GM18867 (cell line): Measurements from ENCODE around the gene IGSF8.

Experiments
- ATAC-seq: cut with Tn5 transposase; IDR thresholded peaks from one replicate; pipeline ENCODE4 v1.9.1; 2021; ENCODE audit warnings: mild to moderate bottlenecking, moderate library complexity; ENCODE audit not compliant: unreplicated experiment

IGSF8 gene

DNA sequence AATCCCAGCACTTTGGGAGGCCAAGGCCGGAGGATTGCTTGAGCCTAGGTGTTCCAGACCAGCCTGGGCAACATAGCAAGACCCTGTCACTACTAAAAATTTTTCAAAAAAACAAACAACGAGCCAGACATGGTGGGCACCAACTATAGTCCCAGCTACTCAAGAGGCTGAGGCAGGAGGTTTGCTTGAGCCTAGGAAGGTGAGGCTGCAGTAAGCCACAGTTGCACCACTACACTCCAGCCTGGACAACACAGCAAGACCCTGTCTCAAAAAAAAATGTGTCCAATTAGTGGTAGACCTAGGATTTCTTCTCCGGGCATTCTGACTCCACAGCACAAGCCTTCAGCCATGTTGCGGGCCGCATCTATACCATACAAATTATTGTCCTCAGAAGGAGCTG, 6.7 kb upstream of the IGSF8 start:
- ATAC-seq = no peak

DNA sequence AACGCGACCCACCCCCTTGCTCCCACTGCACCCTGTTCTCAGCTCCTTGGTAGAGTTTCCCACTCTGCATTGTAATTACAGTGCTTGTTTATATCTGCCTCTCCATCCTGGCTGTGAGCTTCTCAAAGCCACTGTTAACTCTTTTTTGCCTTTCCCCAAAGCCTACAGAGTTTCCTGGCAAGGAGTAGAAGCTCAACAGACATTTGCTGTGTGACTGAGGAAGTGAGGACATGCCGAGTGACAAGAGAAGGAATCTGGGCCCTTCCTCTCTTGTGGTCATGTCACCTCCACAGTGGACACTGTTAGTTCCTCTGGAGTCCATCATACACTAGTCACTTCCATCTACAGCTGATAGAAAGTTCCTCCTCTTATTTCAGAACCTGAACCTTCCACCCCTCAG, 6.1 kb upstream of the IGSF8 start:
- ATAC-seq = no peak

DNA sequence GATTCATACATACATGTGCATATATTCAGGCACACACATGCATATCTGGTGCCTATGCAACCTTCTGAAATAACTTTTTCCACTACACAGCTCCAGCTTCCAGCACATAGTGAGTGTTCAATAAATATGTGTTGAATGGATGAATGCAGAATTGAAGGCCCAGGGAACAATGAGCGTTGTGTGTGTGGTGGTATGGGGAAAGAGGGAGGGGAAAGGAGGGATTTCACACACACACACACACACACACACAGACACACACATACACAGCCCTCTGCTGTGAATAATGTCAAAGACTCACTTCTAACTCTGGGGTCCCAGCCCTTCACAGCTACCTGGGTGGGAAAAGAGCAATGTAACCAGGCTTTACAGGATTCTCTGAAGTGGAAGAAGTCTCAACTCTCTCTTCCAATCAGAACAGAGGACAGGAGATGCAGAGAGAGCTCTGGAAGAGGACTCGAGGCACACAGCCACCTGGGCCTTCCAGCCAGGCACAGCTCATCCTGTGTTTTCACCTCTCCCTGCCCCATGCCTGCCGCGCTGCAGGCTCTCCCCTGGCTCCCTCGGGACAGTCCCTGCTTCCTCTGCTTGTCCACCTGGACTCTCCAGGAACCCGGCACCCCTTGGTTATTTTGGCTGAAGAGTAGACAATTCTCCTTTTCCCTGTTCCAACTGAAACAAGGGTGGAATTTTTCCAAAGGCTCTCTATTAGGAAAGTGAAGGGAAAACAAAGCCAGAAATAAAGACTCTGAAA, 5.4 kb upstream of the IGSF8 start:
- ATAC-seq = no peak

- ATAC-seq = no peak
These were observed 3.5 kb upstream of the IGSF8 start for GRCh38 chr1:160101717-160102522.

- peak; percentile 25 for ATAC-seq
These were observed 2.8 kb upstream of the IGSF8 start for GRCh38 chr1:160101037-160101716.

GRCh38 chr1:160099716-160100375, 1.4 kb upstream of the IGSF8 start:
- no peak for ATAC-seq

- peak; percentile 81 for ATAC-seq
These were observed 588 bp upstream of the IGSF8 start for GRCh38 chr1:160098852-160099561.

- no peak for ATAC-seq
These were observed 1.1 kb downstream of the IGSF8 start for GRCh38 chr1:160097151-160097910.

- no peak for ATAC-seq
These were observed 1.9 kb downstream of the IGSF8 start for GRCh38 chr1:160096274-160097116.

GRCh38 chr1:160095382-160096105, 2.9 kb downstream of the IGSF8 start:
- no peak for ATAC-seq

DNA sequence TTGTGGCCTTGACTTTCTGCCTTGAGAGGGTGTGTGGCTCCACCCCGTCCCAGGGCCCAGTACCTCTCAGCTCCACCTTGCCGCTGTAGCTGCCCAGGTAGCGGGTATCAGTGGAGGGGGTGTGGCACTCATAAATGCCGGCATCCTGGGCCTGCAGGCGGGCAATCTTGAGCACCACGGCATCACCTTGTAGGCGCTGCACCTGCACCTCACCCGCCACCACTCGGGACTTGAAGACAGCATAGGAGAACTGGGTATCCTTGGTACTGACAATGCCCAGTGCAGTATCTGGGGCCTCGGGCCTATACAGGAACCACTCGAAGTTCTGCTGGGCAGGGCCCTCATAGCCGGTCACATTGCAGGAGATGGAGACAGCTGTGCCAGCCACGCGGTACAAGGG, 3.6 kb downstream of the IGSF8 start:
- ATAC-seq = no peak

- no peak for ATAC-seq
These were observed 4.2 kb downstream of the IGSF8 start for GRCh38 chr1:160094291-160094625.

- ATAC-seq = no peak
These were observed 4.7 kb downstream of the IGSF8 start for GRCh38 chr1:160093624-160094290.

DNA sequence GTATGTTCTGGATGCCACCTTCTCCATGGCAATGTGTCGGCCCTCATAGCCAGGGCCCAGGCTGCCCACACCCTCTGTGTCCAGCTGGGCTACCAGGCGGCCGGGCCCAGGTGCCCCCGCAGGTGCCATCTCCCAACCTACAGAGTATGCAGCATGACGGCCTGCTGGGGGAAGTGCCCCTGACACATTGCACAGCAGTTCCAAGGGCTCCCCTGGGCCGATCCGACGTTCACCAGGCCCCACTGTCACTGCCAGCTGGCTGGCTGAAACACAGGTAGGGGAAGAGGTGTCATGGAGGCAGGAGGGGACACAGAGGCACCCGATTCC, 5.4 kb downstream of the IGSF8 start:
- no peak for ATAC-seq

DNA sequence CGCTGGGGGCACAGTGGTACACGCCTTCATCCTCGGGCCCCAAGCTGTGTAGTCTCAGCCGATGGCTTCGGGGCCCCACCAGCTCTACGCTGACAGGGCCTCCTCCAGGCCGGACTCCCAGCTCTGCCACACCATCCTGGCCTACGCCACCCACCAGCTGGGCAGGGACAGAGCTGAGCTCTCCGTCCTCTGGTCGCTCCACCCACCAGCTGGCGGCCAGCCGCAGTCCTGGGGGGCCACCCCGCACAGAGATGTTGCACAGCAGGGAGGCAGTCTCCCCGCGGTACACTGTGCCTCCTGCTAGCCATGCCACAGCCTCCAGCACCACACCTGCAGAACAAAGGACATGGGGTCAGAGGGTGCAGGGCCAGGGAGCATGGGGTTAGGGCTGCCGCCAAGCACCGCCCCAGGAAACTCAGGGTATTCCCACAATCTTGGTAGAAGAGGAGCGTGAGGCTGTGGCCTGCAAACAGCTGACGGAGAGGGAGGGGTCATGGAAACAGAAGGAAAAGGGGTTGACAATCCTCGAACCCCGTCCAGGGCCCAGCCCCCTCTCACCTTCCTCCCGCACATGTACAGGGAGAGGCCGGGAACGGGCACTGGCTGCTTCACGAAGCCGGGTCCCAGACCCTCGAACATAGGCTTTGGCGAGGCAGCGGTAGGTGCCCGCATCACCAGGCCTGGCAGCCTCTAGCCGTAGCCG, 5.9 kb downstream of the IGSF8 start:
- ATAC-seq = no peak

DNA sequence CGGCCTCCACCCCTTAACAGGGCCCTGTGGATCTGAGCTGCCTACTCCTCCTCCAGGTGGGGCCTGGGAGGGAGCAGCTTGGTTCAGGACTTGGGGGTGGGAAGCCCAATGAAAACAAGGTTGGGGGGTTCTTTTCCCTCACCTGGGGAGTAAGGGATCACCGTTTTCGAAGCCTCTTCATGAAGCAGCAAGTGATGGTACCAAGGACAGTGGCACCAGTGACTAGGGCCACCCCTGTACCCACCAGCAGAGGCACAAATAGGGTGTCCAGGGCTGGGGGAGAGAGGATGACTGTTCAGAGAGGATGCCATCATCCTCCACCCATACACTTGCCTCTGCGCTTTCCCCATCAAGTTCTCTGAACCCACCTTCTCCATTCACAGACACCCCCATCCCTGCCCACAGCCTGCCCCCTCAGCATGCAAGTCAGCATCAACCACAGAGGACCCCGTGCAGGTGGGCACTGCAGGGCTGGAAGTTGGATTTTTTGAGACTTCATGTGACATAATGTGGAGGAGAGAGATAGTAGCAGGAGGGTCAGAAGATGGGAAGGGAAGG, 6.7 kb downstream of the IGSF8 start:
- ATAC-seq = no peak

- no peak for ATAC-seq
These were observed 7.7 kb downstream of the IGSF8 start for GRCh38 chr1:160090760-160091159.
